Fibroblast of upper back skin (primary cell): ENCODE measurements around the gene RILPL1.
A peak's percentile ranks its signal among the peaks of the same experiment; 100 is the strongest.
"Not testable (repeated sequence)": the region's sequence is repeated elsewhere in the genome, so short reads cannot be mapped to it uniquely, and the experiment has no call there.

Source experiments
- DNase-seq: peaks from one replicate; pipeline ENCODE4 v3.0.0-alpha.2; 2013

The RILPL1 gene, protein sequence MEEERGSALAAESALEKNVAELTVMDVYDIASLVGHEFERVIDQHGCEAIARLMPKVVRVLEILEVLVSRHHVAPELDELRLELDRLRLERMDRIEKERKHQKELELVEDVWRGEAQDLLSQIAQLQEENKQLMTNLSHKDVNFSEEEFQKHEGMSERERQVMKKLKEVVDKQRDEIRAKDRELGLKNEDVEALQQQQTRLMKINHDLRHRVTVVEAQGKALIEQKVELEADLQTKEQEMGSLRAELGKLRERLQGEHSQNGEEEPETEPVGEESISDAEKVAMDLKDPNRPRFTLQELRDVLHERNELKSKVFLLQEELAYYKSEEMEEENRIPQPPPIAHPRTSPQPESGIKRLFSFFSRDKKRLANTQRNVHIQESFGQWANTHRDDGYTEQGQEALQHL

DNA sequence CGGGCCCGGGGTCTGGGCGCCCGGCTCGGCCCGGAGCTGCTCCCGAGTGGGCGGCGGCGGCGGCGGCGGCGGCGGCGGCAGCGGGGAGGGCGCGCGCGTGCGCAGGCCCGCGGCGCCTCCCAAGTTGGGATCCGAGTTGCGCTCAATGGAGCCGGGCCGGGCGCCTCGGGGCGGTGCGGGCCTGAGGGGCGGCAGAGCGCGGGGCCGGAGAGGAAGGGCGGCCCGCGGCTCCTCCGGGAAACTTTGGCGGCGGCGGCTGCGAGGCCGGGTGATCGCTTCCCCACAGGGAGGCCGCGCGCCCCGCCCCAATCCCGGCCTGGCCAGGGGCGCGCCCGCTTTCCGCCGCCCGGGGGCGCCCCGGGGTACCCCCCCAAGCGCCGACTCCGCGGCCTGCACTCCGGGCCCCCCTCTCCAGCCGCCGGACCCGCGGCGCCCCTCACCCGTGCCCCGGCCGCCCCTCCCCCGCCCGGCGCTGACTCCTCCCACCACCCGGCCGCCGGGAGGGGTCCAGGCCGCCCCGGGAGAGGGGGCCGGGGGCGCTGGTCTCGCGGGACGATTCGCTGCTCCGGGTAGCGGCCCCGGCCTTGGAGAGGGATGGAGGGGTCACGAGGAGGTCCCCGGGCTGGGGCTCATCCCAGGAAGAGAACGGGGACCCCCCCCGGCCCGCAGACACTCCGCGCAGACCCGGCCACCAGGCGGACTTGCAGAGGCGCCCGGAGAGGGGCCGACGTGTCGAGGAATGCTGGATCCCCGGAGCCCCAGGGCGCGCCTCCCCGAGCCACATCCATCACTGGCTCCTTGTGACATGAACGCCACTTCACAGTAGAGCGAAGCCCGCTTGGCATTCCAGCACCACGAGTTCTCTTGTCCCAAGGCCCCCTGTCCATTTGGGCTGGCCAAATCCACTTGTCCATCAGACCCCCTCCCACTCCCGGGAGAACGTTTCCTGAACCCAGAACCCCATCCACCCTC, at the start of gene RILPL1:
Gene RILPL1, minus strand, starts transcription at position 48 of the 972 bp plus-strand sequence. CDS start 237 bp downstream, outside the sequence.
- peak; percentile 49 for DNase-seq

DNA sequence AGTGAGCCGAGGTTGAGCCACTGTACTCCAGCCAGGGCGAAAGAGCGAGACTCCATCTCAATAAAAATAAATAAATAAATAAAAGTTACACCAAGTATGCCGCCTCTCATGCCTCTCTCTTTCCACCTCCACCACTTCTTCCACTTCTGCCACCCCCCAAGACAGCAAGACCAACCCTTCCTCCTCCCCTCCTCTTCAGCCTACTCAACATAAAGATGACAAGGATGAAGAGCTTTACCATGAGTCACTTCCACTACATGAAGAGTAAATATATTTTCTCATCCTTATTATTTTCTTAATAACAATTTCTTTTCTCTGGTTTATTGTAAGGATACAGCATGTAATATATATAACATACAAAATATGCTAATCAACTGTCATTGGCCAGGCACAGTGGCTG, 47.3 kb upstream of the RILPL1 start:
- DNase-seq = no peak

DNA sequence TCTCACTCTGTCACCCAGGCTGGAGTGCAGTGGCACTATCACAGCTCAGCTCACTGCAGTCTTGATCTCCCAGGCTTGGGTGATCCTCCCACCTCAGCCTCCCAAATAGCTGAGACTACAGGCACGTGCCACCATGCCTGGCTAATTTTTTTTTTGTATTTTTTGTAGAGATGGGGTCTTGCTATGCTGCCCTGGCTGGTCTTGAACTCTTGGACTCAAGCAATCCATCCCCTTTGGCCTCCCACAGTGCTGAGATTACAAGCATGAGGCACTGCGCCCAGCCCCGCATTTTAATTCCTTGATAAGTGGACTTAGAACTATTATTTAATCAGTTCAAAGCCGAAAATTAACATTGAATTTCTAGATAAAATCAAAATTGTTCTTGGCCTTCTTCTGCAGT, 45.3 kb upstream of the RILPL1 start:
- DNase-seq = not testable (repeated sequence)

DNA sequence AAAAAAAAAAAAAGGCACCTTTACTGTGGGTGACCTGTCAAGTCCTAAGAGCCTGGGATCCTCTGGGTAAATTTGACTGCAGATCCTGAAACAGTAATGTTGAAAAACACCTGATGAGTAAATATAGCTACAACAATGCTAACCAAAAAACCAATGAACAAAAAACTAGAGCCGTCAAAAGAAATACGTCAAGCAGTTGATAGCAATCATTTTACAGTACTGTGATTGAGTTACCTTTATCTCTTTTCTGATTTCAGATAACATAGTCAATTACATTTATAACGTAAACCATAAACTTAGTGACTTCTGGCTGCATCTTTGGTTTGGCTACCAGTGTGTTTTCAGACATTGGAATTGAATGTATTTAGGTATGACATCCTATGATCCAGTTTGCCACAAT, 44.7 kb upstream of the RILPL1 start:
- no peak for DNase-seq

DNA sequence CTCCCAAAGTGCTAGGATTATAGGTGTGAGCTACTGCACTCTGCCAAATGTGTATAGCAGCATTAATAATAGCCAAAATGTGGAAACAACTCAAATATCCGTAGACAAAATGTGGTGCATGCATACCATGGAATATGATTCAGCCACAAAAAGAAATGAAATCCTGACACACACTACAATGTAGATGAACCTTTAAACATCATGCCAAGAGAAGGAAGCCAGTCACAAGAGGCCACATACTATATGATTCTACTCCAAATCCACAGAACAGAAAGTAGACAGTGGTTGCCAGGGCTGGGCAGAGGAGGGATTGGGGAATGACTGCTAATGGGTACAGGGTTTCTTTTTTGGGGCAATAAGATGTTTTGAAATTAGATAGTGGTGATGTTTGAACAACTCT, 43.1 kb upstream of the RILPL1 start:
- DNase-seq = peak; percentile 32

DNA sequence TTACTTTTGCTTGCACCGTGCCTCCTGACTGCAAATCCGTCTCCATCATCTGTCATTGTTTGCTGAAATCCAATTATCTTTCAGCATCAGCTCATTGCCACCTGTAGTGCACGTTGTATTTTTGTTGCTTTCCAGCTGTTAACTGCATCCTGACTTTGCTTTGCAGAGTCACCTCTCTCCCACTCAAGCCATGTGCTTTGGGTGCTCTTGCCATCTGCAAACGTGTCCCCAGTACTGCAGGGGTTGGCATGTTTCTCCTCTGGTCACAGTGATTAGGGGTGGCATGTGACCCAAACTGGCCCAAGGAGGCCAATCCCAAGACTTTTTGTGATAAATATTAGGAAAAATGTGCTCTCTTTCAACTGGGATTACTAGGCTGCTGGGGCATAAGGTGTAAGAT, 40.4 kb upstream of the RILPL1 start:
- no peak for DNase-seq

DNA sequence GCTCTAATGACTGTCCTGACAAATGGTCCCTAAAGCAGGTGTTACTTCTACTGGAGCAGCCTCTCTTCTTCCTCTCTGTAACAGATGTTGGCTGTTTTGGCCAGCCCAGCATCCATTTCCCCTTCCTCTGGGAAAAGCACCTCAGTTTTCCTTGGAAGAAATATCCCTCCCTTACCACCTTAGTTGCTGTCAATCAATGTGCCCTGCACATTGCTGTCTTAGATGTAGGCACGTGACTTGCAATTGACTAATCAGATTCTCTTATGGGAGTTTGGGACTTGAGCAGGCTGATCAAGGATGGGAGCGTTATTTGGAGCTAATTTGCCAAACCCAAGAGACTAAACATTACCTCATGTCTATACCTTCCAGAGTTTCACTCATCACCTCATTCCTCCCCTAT, 38.9 kb upstream of the RILPL1 start:
- DNase-seq = no peak

DNA sequence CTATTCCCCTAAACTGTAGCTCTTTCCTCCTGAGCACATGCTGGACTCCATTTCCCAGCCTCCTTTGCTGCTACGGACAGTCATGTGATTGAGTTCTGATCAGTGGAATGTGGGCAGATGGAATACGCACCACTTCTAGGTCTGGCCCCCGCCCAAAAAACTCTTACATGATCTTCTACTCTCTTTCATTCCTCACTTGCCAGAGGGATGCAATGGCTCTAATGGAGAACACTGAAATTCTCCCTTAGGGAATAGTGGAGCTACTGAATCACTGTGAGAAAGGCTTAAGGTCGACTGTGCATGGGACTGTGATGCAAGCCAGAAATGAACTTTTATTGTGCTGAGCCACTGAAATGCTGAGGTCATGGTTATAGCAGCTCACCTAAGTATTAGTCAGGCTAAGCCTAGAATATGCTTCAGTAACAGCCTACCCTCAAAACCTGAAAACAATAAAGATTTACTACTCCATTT, 37.9 kb upstream of the RILPL1 start:
- DNase-seq = peak; percentile 90

DNA sequence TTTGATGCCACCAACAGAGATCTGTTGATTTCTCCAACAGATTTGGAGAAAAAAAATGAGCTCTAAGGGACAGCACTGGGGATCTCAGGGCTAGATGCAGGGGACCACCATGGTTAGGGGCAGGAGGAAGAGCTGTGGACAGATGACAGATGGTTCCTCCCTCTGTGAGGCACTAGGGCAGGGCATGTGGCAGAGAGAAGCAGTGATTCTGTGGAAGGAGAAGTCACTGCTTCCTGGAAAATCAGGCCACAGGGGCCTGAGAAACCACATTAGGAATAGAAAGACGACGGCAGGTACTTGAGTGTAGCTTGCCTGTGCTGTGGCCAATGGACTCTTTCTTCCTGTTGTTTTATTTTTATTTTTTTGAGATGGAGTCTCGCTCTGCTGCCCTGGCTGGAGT, 25.9 kb upstream of the RILPL1 start:
- no peak for DNase-seq

DNA sequence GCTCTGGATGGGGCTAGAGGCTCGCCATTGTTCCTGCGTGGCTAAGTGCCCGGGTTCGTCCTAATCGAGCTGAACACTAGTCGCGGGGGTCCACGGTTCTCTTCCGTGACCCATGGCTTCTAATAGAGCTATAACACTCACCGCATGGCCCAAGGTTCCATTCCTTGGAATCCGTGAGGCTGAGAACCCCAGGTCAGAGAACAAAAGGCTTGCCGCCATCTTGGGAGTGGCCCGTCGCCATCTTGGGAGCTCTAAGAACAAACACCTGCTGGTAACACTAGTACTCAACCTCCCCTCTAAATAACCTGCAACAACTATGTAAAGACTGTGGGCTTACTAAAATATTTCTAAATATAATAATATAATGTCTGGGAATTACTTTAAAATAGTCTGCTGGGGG, 25.0 kb upstream of the RILPL1 start:
- not testable (repeated sequence) for DNase-seq

DNA sequence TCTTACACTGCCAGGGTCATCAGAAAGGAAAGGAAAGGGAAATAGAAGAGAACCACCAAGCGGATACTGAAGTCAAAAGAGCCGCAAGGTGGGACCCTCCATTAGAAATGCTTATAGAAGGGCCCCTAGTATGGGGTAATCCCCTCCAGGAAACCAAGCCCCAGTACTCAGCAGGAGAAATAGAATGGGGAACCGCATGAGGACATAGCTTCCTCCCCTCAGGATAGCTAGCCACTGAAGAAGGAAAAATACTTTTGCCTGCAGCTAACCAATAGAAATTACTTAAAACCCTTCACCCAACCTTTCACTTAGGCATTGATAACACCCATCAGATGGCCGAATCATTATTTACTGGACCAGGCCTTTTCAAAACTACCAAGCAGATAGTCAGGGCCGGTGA, 21.3 kb upstream of the RILPL1 start:
- not testable (repeated sequence) for DNase-seq

DNA sequence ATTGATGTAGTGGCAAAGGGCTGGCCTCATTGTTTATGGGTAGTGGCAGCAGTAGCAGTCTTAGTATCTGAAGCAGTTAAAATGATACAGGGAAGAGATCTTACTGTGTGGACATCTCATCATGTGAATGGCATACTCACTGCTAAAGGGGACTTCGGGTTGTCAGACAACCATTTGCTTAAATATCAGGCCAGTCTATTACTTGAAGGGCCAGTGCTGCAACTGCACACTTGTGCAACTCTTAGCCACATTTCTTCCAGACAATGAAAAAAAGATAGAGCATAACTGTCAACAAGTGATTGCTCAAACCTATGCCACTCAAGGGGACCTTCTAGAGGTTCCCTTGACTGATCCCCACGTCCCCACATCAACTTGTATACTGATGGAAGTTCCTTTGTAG, 20.6 kb upstream of the RILPL1 start:
- DNase-seq = not testable (repeated sequence)

DNA sequence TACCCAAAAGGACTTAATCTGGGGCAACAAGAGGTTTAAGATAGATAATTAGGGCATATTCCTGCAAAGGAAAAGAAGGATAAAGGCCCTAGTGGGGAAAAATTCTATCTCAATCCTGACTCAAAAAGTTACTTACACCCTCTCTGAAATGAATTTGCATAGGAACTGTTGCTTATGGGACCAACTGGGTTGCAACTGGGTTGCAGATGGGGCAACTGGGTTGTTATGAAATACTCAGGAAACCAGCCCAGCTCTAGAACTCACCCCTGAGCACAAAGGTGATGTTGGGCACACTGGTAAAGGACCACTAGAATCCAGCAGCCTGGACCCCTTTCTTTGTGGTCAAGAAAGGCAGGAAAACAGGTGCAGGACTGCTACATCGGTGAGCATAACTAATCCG, 17.2 kb upstream of the RILPL1 start:
- no peak for DNase-seq

DNA sequence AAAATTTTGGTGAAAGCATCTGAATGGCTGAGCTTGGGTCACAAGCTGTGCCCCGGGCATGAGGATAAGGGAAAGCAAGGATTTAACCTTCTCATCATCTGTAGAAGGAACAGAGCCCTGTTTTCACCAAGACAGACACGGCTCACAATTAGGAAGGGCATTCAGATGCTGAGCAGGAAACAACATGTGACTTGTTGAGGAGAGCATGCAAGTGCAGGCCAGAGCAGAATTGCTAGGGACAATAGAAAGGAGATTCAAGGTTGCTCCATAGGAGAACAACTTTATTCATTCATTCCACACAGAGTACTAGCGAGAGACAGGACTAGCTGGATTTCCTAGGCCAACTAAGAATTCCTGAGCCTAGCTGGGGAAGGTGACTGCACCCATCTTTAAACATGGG, 14.6 kb upstream of the RILPL1 start:
- no peak for DNase-seq

DNA sequence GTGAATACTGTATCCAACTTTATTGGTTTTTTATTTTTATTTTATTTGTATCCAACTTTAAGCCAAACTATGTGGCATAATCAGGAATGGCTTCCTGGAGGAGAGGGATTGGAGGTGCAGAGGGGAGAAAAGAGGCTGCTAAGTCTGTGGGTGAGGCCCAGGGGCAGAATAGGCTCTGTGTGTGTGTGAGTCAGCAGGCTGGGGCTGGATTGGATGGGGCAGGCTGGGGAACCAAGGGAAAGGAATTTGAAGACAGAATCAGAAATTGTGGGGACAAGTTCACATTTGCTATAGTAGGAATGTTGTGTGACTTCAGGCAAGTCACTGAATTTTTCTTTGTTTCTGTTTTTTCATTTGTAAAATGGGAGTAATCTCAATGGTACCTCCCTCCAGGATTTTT, 12.8 kb upstream of the RILPL1 start:
- DNase-seq = peak; percentile 15

DNA sequence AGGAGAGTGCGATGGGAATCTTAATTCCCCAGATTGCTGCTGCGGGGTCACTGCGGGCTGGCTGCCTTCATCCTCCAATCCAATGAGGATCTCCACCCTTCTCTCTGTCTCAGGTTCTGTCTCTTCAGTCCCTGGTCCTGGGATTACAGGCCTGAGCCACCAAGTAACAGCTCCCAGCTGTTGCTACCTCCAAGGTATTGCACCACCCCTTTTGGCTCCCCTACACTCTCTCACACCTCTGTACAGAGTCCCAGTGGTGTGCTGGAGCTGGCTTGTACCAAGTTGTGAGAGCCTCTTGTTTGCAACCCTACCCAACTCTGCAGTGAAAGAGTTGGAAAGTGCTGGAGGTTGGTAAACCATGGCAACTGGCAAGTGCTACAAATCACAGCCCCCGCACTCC, 10.0 kb upstream of the RILPL1 start:
- DNase-seq = no peak

DNA sequence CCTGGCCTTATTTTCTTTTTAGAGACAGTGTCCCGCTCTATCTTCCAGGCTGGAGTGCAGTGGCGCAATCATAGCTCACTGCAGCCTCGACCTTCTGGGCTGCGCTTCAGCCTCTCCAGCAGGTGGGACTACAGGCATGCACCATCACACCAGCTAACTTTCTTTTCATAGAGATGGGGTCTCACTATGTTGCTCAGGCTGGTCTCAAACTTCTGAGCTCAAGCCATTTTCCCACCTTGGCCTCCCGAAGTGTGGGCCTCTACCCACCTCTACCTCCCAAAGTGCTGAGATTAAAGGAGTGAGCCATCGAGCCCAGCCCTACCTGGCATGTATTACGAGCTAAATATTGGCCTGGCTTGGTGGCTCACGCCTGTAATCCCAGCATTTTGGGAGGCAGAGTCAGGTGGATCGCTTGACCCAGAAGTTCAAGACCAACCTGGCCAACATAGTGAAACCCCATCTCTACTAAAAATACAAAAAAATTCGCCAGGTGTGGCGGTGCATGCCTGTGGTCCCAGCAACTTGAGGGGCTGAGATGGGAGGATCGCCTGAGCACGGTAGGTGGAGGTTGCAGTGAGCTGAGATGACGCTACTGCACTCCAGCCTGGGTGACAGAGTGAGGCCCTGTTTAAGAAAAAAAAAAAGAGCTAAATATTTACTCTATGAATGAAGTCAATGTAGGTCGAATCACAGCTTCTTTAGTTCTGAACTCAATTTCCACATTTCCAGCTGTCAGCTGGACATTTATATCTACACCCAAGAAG, 7.6 kb upstream of the RILPL1 start:
- no peak for DNase-seq

DNA sequence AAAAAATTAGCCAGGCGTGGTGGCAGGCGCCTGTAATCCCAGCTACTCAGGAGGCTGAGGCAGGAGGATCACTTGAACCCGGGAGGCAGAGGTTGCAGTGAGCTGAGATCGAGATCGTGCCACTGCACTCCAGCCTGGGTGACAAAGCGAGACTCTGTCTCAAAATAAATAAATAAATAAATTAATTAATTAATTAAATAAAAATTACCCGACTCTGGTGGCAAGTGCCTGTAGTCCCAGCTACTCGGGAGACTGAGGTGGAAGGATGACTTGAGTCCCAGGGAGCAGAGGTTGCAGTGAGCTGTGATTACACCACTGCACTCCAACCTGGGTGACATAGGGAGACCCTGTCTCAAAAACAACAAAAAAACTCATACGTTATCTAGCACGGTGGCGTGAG, 2.4 kb upstream of the RILPL1 start:
- not testable (repeated sequence) for DNase-seq

DNA sequence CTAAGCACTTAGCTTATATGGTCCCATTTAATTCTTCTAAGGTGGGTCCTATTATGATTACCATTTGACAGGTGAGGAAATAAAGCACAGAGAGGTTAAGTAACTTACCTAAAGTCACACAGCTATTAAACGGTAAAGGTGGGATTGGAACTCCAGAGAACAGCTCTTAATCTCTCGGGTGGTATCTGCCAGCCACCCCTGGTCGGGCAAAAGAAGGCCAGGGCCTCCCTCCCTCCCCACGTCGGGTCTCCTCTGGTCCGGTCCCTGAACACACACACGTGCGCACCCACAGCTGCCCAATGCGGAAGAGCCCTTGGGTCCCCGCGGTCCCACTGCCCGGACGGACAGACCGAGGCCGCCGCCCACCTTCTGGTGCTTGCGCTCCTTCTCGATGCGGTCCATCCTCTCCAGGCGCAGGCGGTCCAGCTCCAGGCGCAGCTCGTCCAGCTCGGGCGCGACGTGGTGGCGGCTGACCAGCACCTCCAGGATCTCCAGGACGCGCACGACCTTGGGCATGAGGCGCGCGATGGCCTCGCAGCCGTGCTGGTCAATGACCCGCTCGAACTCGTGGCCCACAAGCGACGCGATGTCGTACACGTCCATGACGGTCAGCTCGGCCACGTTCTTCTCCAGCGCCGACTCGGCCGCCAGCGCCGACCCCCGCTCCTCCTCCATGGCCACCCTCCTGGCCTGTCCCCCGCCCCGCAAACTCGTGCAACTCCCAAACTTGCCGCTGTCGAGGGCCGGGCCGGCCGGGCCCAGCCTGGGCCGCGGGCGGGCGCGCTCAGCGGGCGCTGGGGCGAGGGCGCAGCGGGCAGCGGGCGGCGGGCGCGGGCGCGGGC, 490 bp downstream of the RILPL1 start:
- peak; percentile 16 for DNase-seq

DNA sequence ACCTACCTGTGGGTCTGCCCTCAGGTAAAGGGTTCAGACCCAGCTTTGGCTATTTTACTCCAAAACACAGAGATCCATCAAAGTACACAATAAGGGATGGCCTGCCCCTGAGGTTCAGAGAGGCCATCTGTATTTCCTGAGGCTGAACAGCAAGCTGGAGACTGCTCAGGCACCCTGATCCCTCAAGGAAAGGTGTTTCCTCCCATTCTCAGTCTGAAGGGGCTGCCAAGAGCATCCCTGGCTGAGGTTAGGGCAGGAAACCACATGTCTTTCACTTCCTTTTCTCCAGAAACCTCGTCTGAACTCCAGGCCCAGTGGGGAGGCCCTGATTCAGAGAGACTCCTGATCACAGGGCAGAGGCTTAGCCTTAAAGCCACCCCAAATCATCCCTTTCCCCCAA, 1.5 kb downstream of the RILPL1 start:
- peak; percentile 41 for DNase-seq

DNA sequence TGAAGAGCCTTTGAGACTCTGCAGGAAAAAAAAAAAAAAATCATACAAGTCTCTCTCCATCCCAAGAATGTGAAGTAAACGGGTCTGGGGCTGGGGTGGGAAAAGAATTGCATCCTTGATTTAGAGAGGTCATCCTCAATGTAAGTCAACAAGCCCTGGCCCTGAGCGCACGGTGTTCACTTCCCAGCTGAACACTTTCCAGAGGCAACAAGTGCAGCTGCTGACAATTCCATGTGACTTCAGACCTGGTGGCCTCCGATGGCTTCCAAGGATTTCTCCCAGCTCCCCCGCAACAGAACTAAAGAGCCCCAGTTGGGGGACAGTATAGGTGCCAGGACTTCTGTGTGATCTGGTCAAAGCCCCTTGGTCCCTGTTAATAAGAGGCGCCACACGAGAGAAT, 2.4 kb downstream of the RILPL1 start:
- no peak for DNase-seq

DNA sequence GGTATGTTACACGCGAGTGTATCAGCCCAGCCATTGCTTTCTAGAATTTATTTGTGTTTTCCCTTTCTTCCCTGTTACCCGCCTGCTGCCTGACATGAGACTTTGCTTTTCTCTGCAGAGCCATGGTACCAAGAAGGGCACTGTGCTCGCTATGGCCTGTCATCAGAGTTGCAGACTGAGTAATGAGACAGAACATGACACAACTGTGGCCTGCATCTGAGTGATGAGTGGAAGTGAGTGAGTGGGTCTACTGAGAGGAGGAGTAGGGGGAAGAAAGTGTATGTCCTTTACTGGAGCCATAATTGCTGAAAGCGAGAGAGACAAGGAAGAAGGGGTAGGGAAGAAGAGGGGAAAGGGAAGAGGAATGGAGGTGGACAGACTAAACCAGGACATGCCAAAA, 2.9 kb downstream of the RILPL1 start:
- no peak for DNase-seq
